WTC11 (cell line): Measurements from ENCODE around the gene SPO11. TPM values are rescaled to one million over a fixed set of nuclear protein-coding genes. Genes with fewer than 3 reads are reported as not detected.

Source experiments
- ATAC-seq: fragments of 200-7000 bp; cut with Tn5 transposase; 2 replicates; pipeline ENCODE4 v1.10.0; 2021; ENCODE audit warnings: mild to moderate bottlenecking, moderate library complexity
- CTCF ChIA-PET: fragments of 300-600 bp; sonication (Branson Sonifier 250); formaldehyde crosslinking; loops from one replicate; lab custom pipeline; 2021; ENCODE audit warnings: antibody characterized with exemption; lab: Charles Lee
- POLR2A ChIA-PET: fragments of 350-600 bp; sonication (Branson Sonifier 250); formaldehyde crosslinking; loops from one replicate; lab custom pipeline; 2021; ENCODE audit warnings: antibody characterized with exemption; lab: Charles Lee
- DNase-seq: peaks from one replicate; pipeline ENCODE4 v3.0.0; 2021; ENCODE audit warnings: low spot score
- H3K27ac Mint-ChIP-seq: 2 replicates; pipeline ENCODE4 v1.8.0; 2021; ENCODE audit warnings: mixed read lengths
- H3K27me3 Mint-ChIP-seq: 2 replicates; pipeline ENCODE4 v1.8.0; 2021; ENCODE audit warnings: low read depth, mild to moderate bottlenecking, moderate library complexity, mixed read lengths
- H3K36me3 Mint-ChIP-seq: 2 replicates; pipeline ENCODE4 v1.8.0; 2021; ENCODE audit warnings: mixed read lengths
- H3K4me1 Mint-ChIP-seq: 2 replicates; pipeline ENCODE4 v1.8.0; 2022; ENCODE audit warnings: mixed read lengths
- H3K4me3 Mint-ChIP-seq: 2 replicates; pipeline ENCODE4 v1.8.0; 2021; ENCODE audit warnings: mild to moderate bottlenecking, moderate library complexity, mixed read lengths
- H3K9me3 Mint-ChIP-seq: 2 replicates; pipeline ENCODE4 v1.8.0; 2021; ENCODE audit warnings: mixed read lengths
- ATF6 ChIP-seq: sonication (generic); formaldehyde crosslinking; IDR thresholded peaks from 2 replicates; pipeline ENCODE4 v1.8.1; 2023; ENCODE audit warnings: mild to moderate bottlenecking, missing genetic modification reagents
- E2F5 ChIP-seq: sonication (generic); formaldehyde crosslinking; IDR thresholded peaks from 2 replicates; pipeline ENCODE4 v1.8.1; 2022; ENCODE audit warnings: mild to moderate bottlenecking, moderate library complexity, missing genetic modification reagents
- ELF4 ChIP-seq: sonication (generic); formaldehyde crosslinking; IDR thresholded peaks from 2 replicates; pipeline ENCODE4 v1.8.1; 2022; ENCODE audit warnings: low read depth, mild to moderate bottlenecking, moderate library complexity, missing genetic modification reagents
- ESRRA ChIP-seq: sonication (generic); formaldehyde crosslinking; IDR thresholded peaks from 2 replicates; pipeline ENCODE4 v1.8.1; 2022; ENCODE audit warnings: mild to moderate bottlenecking, missing genetic modification reagents, borderline replicate concordance
- ETV6 ChIP-seq: sonication (generic); formaldehyde crosslinking; IDR thresholded peaks from 2 replicates; pipeline ENCODE4 v1.8.1; 2022; ENCODE audit warnings: mild to moderate bottlenecking, missing genetic modification reagents
- FOXK1 ChIP-seq: sonication (generic); formaldehyde crosslinking; IDR thresholded peaks from 2 replicates; pipeline ENCODE4 v1.8.0; 2022; ENCODE audit warnings: mild to moderate bottlenecking, moderate library complexity, missing genetic modification reagents
- FOXP1 ChIP-seq: sonication (generic); formaldehyde crosslinking; IDR thresholded peaks from 2 replicates; pipeline ENCODE4 v1.8.0; 2022; ENCODE audit warnings: missing genetic modification reagents, mild to moderate bottlenecking, moderate library complexity, borderline replicate concordance
- JUN ChIP-seq: sonication (generic); formaldehyde crosslinking; IDR thresholded peaks from 2 replicates; pipeline ENCODE4 v1.8.0; 2023; ENCODE audit warnings: mild to moderate bottlenecking, missing genetic modification reagents
- NFYB ChIP-seq: sonication (generic); formaldehyde crosslinking; conservative IDR thresholded peaks from 2 replicates; pipeline ENCODE4 v1.8.0; 2022; ENCODE audit warnings: low read depth, missing genetic modification reagents
- OVOL2 ChIP-seq: fragments of 250-450 bp; sonication (Bioruptor Pico); IDR thresholded peaks from 2 replicates; pipeline ENCODE4 v1.9.0; 2021; ENCODE audit warnings: mild to moderate bottlenecking, borderline replicate concordance
- TEAD4 ChIP-seq: sonication (generic); formaldehyde crosslinking; IDR thresholded peaks from 2 replicates; pipeline ENCODE4 v1.8.0; 2022; ENCODE audit warnings: mild to moderate bottlenecking, missing genetic modification reagents
- TP53 ChIP-seq: sonication (generic); formaldehyde crosslinking; IDR thresholded peaks from 2 replicates; pipeline ENCODE4 v1.8.1; 2023; ENCODE audit warnings: mild to moderate bottlenecking, missing genetic modification reagents
- ZNF232 ChIP-seq: sonication (generic); formaldehyde crosslinking; IDR thresholded peaks from 2 replicates; pipeline ENCODE4 v1.8.0; 2022; ENCODE audit warnings: mild to moderate bottlenecking, missing genetic modification reagents
- ZNF263 ChIP-seq: sonication (generic); formaldehyde crosslinking; IDR thresholded peaks from 2 replicates; pipeline ENCODE4 v1.8.1; 2022; ENCODE audit warnings: low read depth, mild to moderate bottlenecking, moderate library complexity, missing genetic modification reagents
- ZNF281 ChIP-seq: sonication (generic); formaldehyde crosslinking; IDR thresholded peaks from 2 replicates; pipeline ENCODE4 v1.8.0; 2023; ENCODE audit warnings: mild to moderate bottlenecking, missing genetic modification reagents
- ZNF317 ChIP-seq: sonication (generic); formaldehyde crosslinking; IDR thresholded peaks from 2 replicates; pipeline ENCODE4 v1.8.1; 2023; ENCODE audit warnings: low read depth, mild to moderate bottlenecking, moderate library complexity, missing genetic modification reagents, borderline replicate concordance
- total RNA-seq: library from RNA; stranded (reverse); gene quantifications from 3 replicates; pipeline ENCODE4 v1.2.3, GENCODE V29; 2021
- TF ChIP-seq, protein P1 (sequence below): sonication (generic); formaldehyde crosslinking; IDR thresholded peaks from 2 replicates; pipeline ENCODE4 v1.8.0; 2023; ENCODE audit warnings: missing genetic modification reagents
- TF ChIP-seq, protein P2 (sequence below): fragments of 250-450 bp; sonication (Bioruptor Pico); IDR thresholded peaks from 2 replicates; pipeline ENCODE4 v1.9.0; 2021; ENCODE audit warnings: moderate library complexity, mild to moderate bottlenecking, inconsistent platforms, borderline replicate concordance
- TF ChIP-seq, protein P3 (sequence below): fragments of 250-450 bp; sonication (Bioruptor Pico); IDR thresholded peaks from 2 replicates; pipeline ENCODE4 v1.9.0; 2021; ENCODE audit warnings: mild to moderate bottlenecking

Gene SPO11
- total RNA-seq, 1 experiment from 2014 or later, result not detected

- CTCF ChIA-PET, result interaction anchor here (0.9 to 10.6 kb wide), 4 partner anchors 11 to 255 kb away, joined by 3 to 239 read pairs (median 4); no protein-coding TSS in a partner anchor
- H3K27ac Mint-ChIP-seq, result no peak overlapping the region
- POLR2A ChIA-PET, result no interaction called here
- H3K4me3 Mint-ChIP-seq, result no peak overlapping the region
- no peaks in the 10 kb centered on the region for H3K4me1 Mint-ChIP-seq
- no peaks in the 10 kb centered on the region for H3K9me3 Mint-ChIP-seq
- no peaks in the 10 kb centered on the region for H3K27me3 Mint-ChIP-seq
- H3K36me3 Mint-ChIP-seq, result no peaks in the 10 kb centered on the region
- ATAC-seq, result no peak
- TF ChIP-seq ZNF281 (no peak), ZNF317 (CRISPR knock-in tag) (no peak), TEAD4 (CRISPR knock-in tag) (no peak), ZNF232 (CRISPR knock-in tag) (no peak), FOXK1 (no peak), ATF6 (no peak), NFYB (no peak), ESRRA (CRISPR knock-in tag) (no peak), TP53 (CRISPR knock-in tag) (no peak), E2F5 (CRISPR knock-in tag) (no peak), JUN (CRISPR knock-in tag) (no peak), ELF4 (no peak), ZNF263 (no peak), OVOL2 (CRISPR knock-in tag) (no peak), ETV6 (CRISPR knock-in tag) (no peak), FOXP1 (CRISPR knock-in tag) (no peak)
- TF ChIP-seq, protein P1, sequence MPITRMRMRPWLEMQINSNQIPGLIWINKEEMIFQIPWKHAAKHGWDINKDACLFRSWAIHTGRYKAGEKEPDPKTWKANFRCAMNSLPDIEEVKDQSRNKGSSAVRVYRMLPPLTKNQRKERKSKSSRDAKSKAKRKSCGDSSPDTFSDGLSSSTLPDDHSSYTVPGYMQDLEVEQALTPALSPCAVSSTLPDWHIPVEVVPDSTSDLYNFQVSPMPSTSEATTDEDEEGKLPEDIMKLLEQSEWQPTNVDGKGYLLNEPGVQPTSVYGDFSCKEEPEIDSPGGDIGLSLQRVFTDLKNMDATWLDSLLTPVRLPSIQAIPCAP (CRISPR knock-in tag), result no peak
- TF ChIP-seq, protein P2, sequence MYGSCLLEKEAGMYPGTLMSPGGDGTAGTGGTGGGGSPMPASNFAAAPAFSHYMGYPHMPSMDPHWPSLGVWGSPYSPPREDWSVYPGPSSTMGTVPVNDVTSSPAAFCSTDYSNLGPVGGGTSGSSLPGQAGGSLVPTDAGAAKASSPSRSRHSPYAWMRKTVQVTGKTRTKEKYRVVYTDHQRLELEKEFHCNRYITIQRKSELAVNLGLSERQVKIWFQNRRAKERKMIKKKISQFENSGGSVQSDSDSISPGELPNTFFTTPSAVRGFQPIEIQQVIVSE (CRISPR knock-in tag), result no peak
- TF ChIP-seq, protein P3, sequence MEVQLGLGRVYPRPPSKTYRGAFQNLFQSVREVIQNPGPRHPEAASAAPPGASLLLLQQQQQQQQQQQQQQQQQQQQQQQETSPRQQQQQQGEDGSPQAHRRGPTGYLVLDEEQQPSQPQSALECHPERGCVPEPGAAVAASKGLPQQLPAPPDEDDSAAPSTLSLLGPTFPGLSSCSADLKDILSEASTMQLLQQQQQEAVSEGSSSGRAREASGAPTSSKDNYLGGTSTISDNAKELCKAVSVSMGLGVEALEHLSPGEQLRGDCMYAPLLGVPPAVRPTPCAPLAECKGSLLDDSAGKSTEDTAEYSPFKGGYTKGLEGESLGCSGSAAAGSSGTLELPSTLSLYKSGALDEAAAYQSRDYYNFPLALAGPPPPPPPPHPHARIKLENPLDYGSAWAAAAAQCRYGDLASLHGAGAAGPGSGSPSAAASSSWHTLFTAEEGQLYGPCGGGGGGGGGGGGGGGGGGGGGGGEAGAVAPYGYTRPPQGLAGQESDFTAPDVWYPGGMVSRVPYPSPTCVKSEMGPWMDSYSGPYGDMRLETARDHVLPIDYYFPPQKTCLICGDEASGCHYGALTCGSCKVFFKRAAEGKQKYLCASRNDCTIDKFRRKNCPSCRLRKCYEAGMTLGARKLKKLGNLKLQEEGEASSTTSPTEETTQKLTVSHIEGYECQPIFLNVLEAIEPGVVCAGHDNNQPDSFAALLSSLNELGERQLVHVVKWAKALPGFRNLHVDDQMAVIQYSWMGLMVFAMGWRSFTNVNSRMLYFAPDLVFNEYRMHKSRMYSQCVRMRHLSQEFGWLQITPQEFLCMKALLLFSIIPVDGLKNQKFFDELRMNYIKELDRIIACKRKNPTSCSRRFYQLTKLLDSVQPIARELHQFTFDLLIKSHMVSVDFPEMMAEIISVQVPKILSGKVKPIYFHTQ, result no peak
- TF ChIP-seq, all 79 proteins: peak for 0
- no peak for DNase-seq
Observed at GRCh38 chr20:57335392-57335791, 5.8 kb downstream of the SPO11 start.
